Measurements from ENCODE around the gene BEST2.

BEST2 gene

DNA sequence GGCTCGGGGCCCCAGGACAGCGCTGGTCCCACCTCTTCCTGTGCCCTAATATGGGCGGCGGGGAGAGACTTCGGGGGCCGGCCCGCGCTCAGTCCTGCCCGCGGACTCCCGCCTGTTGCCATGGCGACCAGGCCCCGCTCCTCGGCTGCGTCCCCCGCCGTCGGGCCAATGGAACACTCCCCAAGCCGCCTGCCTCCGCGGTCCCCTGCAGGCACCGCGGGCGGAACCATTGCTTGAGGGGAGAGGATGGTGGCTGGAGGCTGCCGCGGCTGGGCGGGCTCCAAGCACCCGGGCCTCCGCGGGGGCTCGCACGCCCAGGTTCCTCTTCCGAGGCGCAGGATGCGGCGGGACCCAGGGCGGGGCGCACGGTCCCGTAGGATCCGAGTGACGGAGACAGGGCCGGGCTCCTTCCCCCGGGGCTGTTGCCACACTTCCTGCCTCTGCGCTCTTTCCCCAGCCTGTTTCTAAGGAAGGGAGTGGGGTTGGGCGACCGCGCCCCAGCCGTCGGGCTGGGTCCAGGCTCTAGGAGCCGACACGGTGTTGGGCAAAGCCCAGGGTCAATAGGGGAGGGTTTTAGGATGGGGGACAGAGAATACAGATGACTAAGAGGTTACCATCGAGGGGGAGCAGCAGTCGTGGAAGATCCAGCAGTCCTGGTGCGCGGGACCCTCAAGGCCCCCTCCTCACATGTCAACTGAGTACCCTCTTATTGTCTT is 38.5 kb downstream of the BEST2 start:
- Histone ChIP-seq H3K27ac (peak overlapping the region; percentile 93), H3K79me2 (ENCODE audit: insufficient read depth, low read depth) (peaks cover 20% of the 10 kb centered on the region), H3K4me1 (ENCODE audit: low read depth, poor library complexity, severe bottlenecking) (peaks cover 54% of the 10 kb centered on the region)

GRCh38 chr19:12790628-12791344 is 39.2 kb downstream of the BEST2 start:
- Histone ChIP-seq H3K27ac (peak overlapping the region; percentile 93; the same call in 1 of the 2 replicates), H3K4me3 (IDR thresholded peaks at IDR 0.05; ENCODE audit: insufficient read depth, low read depth, low read length) (no peak overlapping the region), H3K36me3 (ENCODE audit: insufficient read depth) (no peaks in the 10 kb centered on the region), H3K79me2 (ENCODE audit: insufficient read depth, low read depth) (peaks cover 20% of the 10 kb centered on the region), H3K9ac (peak overlapping the region; percentile 76; the same call in 1 of the 2 replicates), H3K4me2 (peak overlapping the region; percentile 97), H2AFZ (ENCODE audit: low read depth) (peak overlapping the region; percentile 44; the same call in 1 of the 2 replicates), H3K4me1 (ENCODE audit: low read depth, poor library complexity, severe bottlenecking) (peaks cover 49% of the 10 kb centered on the region), H3K27me3 (ENCODE audit: insufficient read depth, low read depth) (no peaks in the 10 kb centered on the region), H4K20me1 (ENCODE audit: insufficient read depth) (no peaks in the 10 kb centered on the region)
- TF ChIP-seq, protein P1, sequence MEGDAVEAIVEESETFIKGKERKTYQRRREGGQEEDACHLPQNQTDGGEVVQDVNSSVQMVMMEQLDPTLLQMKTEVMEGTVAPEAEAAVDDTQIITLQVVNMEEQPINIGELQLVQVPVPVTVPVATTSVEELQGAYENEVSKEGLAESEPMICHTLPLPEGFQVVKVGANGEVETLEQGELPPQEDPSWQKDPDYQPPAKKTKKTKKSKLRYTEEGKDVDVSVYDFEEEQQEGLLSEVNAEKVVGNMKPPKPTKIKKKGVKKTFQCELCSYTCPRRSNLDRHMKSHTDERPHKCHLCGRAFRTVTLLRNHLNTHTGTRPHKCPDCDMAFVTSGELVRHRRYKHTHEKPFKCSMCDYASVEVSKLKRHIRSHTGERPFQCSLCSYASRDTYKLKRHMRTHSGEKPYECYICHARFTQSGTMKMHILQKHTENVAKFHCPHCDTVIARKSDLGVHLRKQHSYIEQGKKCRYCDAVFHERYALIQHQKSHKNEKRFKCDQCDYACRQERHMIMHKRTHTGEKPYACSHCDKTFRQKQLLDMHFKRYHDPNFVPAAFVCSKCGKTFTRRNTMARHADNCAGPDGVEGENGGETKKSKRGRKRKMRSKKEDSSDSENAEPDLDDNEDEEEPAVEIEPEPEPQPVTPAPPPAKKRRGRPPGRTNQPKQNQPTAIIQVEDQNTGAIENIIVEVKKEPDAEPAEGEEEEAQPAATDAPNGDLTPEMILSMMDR (conservative IDR thresholded peaks at IDR 0.05; ENCODE audit: low read depth, low read length) = no peak

More for the DNA sequence above, 38.5 kb downstream of the BEST2 start:
- Histone ChIP-seq H3K9ac (peak overlapping the region; percentile 76; the same call in 1 of the 2 replicates), H2AFZ (ENCODE audit: low read depth) (peak overlapping the region; percentile 44; the same call in 1 of the 2 replicates), H4K20me1 (ENCODE audit: insufficient read depth) (no peaks in the 10 kb centered on the region), H3K27me3 (ENCODE audit: insufficient read depth, low read depth) (no peaks in the 10 kb centered on the region), H3K4me3 (IDR thresholded peaks at IDR 0.05; ENCODE audit: insufficient read depth, low read depth, low read length) (no peak overlapping the region), H3K36me3 (ENCODE audit: insufficient read depth) (no peaks in the 10 kb centered on the region), H3K4me2 (peak overlapping the region; percentile 97)
- TF ChIP-seq, protein P1 (conservative IDR thresholded peaks at IDR 0.05; ENCODE audit: low read depth, low read length) = no peak

DNA sequence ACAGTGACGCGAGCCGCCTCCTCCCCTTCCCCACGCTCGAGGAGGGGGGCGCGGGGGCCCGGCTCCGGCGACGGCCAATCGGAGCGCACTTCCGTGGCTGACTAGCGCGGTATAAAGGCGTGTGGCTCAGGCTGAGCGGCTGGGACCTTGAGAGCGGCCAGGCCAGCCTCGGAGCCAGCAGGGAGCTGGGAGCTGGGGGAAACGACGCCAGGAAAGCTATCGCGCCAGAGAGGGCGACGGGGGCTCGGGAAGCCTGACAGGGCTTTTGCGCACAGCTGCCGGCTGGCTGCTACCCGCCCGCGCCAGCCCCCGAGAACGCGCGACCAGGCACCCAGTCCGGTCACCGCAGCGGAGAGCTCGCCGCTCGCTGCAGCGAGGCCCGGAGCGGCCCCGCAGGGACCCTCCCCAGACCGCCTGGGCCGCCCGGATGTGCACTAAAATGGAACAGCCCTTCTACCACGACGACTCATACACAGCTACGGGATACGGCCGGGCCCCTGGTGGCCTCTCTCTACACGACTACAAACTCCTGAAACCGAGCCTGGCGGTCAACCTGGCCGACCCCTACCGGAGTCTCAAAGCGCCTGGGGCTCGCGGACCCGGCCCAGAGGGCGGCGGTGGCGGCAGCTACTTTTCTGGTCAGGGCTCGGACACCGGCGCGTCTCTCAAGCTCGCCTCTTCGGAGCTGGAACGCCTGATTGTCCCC is 39.9 kb downstream of the BEST2 start, which contains the start of gene JUNB:
TSS of gene JUNB (plus strand) at position 142 of the 706 bp plus-strand sequence. CDS start at position 428, 286 bp downstream.
- H3K4me2 ChIP-seq = peak within 1 kb of the TSS; percentile 97
- TF ChIP-seq, protein P1 (conservative IDR thresholded peaks at IDR 0.05; ENCODE audit: low read depth, low read length) = no peak
- H3K79me2 ChIP-seq (ENCODE audit: insufficient read depth, low read depth) = peaks cover 20% of the 10 kb centered on the region
- H3K36me3 ChIP-seq (ENCODE audit: insufficient read depth) = no peaks in the 10 kb centered on the region
- no peaks in the 10 kb centered on the region for H3K27me3 ChIP-seq (ENCODE audit: insufficient read depth, low read depth)
- H4K20me1 ChIP-seq (ENCODE audit: insufficient read depth) = no peaks in the 10 kb centered on the region
- peak within 1 kb of the TSS; percentile 45 for H2AFZ ChIP-seq (ENCODE audit: low read depth)
- H3K9ac ChIP-seq = peak within 1 kb of the TSS; percentile 76
- peak within 1 kb of the TSS; percentile 93 for H3K27ac ChIP-seq
- H3K4me3 ChIP-seq (IDR thresholded peaks at IDR 0.05; ENCODE audit: insufficient read depth, low read depth, low read length) = no peak within 1 kb of the TSS
- H3K4me1 ChIP-seq (ENCODE audit: low read depth, poor library complexity, severe bottlenecking) = peaks cover 50% of the 10 kb centered on the region

- peaks cover 44% of the 10 kb centered on the region for H3K4me1 ChIP-seq (ENCODE audit: low read depth, poor library complexity, severe bottlenecking)
- H3K79me2 ChIP-seq (ENCODE audit: insufficient read depth, low read depth) = peaks cover 20% of the 10 kb centered on the region
- peak overlapping the region; percentile 45; the same call in 1 of the 2 replicates for H2AFZ ChIP-seq (ENCODE audit: low read depth)
- no peaks in the 10 kb centered on the region for H3K27me3 ChIP-seq (ENCODE audit: insufficient read depth, low read depth)
- peak overlapping the region; percentile 76 for H3K9ac ChIP-seq
- H3K4me3 ChIP-seq (IDR thresholded peaks at IDR 0.05; ENCODE audit: insufficient read depth, low read depth, low read length) = no peak overlapping the region
- H3K4me2 ChIP-seq = peak overlapping the region; percentile 97
- H3K36me3 ChIP-seq (ENCODE audit: insufficient read depth) = no peaks in the 10 kb centered on the region
- TF ChIP-seq, protein P1 (conservative IDR thresholded peaks at IDR 0.05; ENCODE audit: low read depth, low read length) = no peak
- peak overlapping the region; percentile 78 for H3K27ac ChIP-seq
- H4K20me1 ChIP-seq (ENCODE audit: insufficient read depth) = no peaks in the 10 kb centered on the region
Measured at GRCh38 chr19:12792051-12792852, 40.7 kb downstream of the BEST2 start.
